HEK293 (cell line): ENCODE data around the gene IGFL3.

Experiments
- CTCF ChIA-PET: fragments of 350-600 bp; formaldehyde crosslinking; extraction: SDS; loops from one replicate; lab custom pipeline; 2021; ENCODE audit warnings: antibody characterized with exemption; lab: Yijun Ruan, JAX
- POLR2A ChIA-PET: fragments of 300-600 bp; formaldehyde crosslinking; extraction: SDS; loops from one replicate; lab custom pipeline; 2020; ENCODE audit warnings: antibody characterized with exemption, inconsistent platforms; lab: Yijun Ruan, JAX
- H3K27ac ChIP-seq: fragments of 200-500 bp; sonication (Bioruptor generic); 2 replicates; pipeline ENCODE4 v1.5.1; 2014; ENCODE audit warnings: low read depth, low read length, control low read depth, inconsistent platforms; ENCODE audit errors: extremely low read depth
- H3K36me3 ChIP-seq, 2 experiments: fragments of 200-500 bp in 1 of 2; sonication (Bioruptor generic) in 1 of 2; 1 replicate in 1 of 2; 2 replicates in 1 of 2; pipeline ENCODE4 v1.5.1; 2014 to 2017; ENCODE audit warnings: inconsistent platforms in 2 of 2, low read length in 2 of 2; ENCODE audit not compliant: control insufficient read depth in 2 of 2, insufficient read depth in 1 of 2
- H3K4me1 ChIP-seq: fragments of 200-500 bp; sonication (Bioruptor generic); 2 replicates; pipeline ENCODE4 v1.5.1; 2014; ENCODE audit warnings: mild to moderate bottlenecking, low read length, inconsistent platforms; ENCODE audit not compliant: control insufficient read depth, insufficient read depth
- H3K4me3 ChIP-seq: 2 replicates; pipeline ENCODE4 v1.5.1; 2011; ENCODE audit warnings: low read depth, mild to moderate bottlenecking, control low read depth, low read length, moderate library complexity
- H3K9me3 ChIP-seq: fragments of 200-500 bp; sonication (Bioruptor generic); 2 replicates; pipeline ENCODE4 v1.5.1; 2014; ENCODE audit warnings: low read depth, low read length, inconsistent platforms; ENCODE audit not compliant: control insufficient read depth, insufficient read depth
- SETDB1 ChIP-seq: IDR thresholded peaks from one replicate; pipeline ENCODE4 v1.6.1; 2017; ENCODE audit warnings: mild to moderate bottlenecking, low read length, moderate library complexity, mixed read lengths; ENCODE audit not compliant: insufficient read length
- YY1 ChIP-seq: fragments of 450-650 bp; formaldehyde crosslinking; IDR thresholded peaks from 2 replicates; pipeline ENCODE4 v1.5.1; 2018; ENCODE audit warnings: missing biosample characterization, missing genetic modification characterization
- YY2 ChIP-seq: fragments of 450-650 bp; formaldehyde crosslinking; IDR thresholded peaks from 2 replicates; pipeline ENCODE4 v1.5.1; 2016; ENCODE audit warnings: missing biosample characterization, missing genetic modification characterization
- ZBTB48 ChIP-seq: fragments of 450-650 bp; formaldehyde crosslinking; IDR thresholded peaks from 2 replicates; pipeline ENCODE4 v1.5.1; 2016; ENCODE audit warnings: missing biosample characterization, missing genetic modification characterization
- ZFP3 ChIP-seq: fragments of 450-650 bp; formaldehyde crosslinking; IDR thresholded peaks from 2 replicates; pipeline ENCODE4 v1.5.1; 2016; ENCODE audit warnings: low read depth, missing biosample characterization, missing genetic modification characterization
- ZFP69B ChIP-seq: fragments of 450-650 bp; formaldehyde crosslinking; IDR thresholded peaks from 2 replicates; pipeline ENCODE4 v1.5.1; 2016; ENCODE audit warnings: missing biosample characterization, missing genetic modification characterization
- ZNF311 ChIP-seq: fragments of 450-650 bp; formaldehyde crosslinking; IDR thresholded peaks from 2 replicates; pipeline ENCODE4 v1.5.1; 2017; ENCODE audit warnings: missing biosample characterization, missing genetic modification characterization, borderline replicate concordance
- ZNF521 ChIP-seq: fragments of 450-650 bp; formaldehyde crosslinking; IDR thresholded peaks from 2 replicates; pipeline ENCODE4 v1.5.1; 2017; ENCODE audit warnings: missing biosample characterization, mild to moderate bottlenecking, missing genetic modification characterization
- ZNF530 ChIP-seq: fragments of 450-650 bp; formaldehyde crosslinking; IDR thresholded peaks from 2 replicates; pipeline ENCODE4 v1.5.1; 2016; ENCODE audit warnings: low read depth, missing biosample characterization, missing genetic modification characterization
- ZNF837 ChIP-seq: fragments of 450-650 bp; formaldehyde crosslinking; IDR thresholded peaks from 2 replicates; pipeline ENCODE4 v1.5.1; 2016; ENCODE audit warnings: missing biosample characterization, missing genetic modification characterization
- ZSCAN18 ChIP-seq: fragments of 450-650 bp; formaldehyde crosslinking; IDR thresholded peaks from 2 replicates; pipeline ENCODE4 v1.5.1; 2016; ENCODE audit warnings: missing biosample characterization, missing genetic modification characterization
- ZSCAN4 ChIP-seq: fragments of 450-650 bp; formaldehyde crosslinking; IDR thresholded peaks from 2 replicates; pipeline ENCODE4 v1.5.1; 2017; ENCODE audit warnings: missing biosample characterization, missing genetic modification characterization
- TF ChIP-seq, protein P1 (sequence below): fragments of 450-650 bp; formaldehyde crosslinking; IDR thresholded peaks from 2 replicates; pipeline ENCODE4 v1.5.1; 2016; ENCODE audit warnings: missing biosample characterization, missing genetic modification characterization
- TF ChIP-seq, protein P2 (sequence below): fragments of 450-650 bp; formaldehyde crosslinking; IDR thresholded peaks from 2 replicates; pipeline ENCODE4 v1.5.1; 2016; ENCODE audit warnings: missing biosample characterization, missing genetic modification characterization
- TF ChIP-seq, protein P3 (sequence below): fragments of 450-650 bp; formaldehyde crosslinking; IDR thresholded peaks from 2 replicates; pipeline ENCODE4 v1.5.1; 2017; ENCODE audit warnings: missing biosample characterization, missing genetic modification characterization

The IGFL3 gene

DNA sequence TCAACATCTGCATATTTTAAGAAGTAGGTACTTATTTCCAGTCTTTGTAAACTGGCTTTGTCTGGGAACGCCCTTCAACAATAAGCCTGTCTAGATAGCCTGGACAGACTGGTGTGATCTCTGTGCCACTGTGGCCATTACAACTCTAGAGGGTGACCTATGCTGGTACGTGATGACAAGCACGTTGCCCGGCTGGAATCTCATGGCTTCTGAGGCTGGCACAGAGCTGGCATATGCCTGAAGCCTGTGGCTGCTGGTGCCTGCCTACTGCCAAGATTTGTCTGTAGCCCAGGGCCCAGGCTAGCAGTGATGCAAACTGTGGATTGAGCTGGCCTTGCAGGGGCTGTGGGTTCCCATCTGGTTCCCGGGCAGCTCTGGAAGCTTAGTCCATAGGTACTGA, 34.0 kb downstream of the IGFL3 start:
- ChIA-PET POLR2A (no interaction called here), CTCF (interaction anchor here (0.6 to 2.9 kb wide), 9 partner anchors 8 to 284 kb away, joined by 3 to 20 read pairs (median 3); no protein-coding TSS in a partner anchor)
- Histone ChIP-seq H3K36me3 (no peaks in the 10 kb centered on the region), H3K4me1 (0 out of 2 replicates have a peak, but pooled peaks cover 2% of the 10 kb centered on the region), H3K27ac (no peak overlapping the region), H3K4me3 (no peak overlapping the region), H3K9me3 (no peaks in the 10 kb centered on the region)
- TF ChIP-seq ZSCAN18 (no peak), ZNF311 (tag by site-specific recombination) (no peak), SETDB1 (no peak), ZNF521 (no peak)
- TF ChIP-seq, protein P1, sequence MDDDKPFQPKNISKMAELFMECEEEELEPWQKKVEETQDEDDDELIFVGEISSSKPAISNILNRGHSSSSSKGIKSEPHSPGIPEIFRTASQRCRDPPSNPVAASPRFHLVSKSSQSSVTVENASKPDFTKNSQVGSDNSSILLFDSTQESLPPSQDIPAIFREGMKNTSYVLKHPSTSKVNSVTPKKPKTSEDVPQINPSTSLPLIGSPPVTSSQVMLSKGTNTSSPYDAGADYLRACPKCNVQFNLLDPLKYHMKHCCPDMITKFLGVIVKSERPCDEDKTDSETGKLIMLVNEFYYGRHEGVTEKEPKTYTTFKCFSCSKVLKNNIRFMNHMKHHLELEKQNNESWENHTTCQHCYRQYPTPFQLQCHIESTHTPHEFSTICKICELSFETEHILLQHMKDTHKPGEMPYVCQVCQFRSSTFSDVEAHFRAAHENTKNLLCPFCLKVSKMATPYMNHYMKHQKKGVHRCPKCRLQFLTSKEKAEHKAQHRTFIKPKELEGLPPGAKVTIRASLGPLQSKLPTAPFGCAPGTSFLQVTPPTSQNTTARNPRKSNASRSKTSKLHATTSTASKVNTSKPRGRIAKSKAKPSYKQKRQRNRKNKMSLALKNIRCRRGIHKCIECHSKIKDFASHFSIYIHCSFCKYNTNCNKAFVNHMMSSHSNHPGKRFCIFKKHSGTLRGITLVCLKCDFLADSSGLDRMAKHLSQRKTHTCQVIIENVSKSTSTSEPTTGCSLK (tag by site-specific recombination): no peak
- TF ChIP-seq, protein P2, sequence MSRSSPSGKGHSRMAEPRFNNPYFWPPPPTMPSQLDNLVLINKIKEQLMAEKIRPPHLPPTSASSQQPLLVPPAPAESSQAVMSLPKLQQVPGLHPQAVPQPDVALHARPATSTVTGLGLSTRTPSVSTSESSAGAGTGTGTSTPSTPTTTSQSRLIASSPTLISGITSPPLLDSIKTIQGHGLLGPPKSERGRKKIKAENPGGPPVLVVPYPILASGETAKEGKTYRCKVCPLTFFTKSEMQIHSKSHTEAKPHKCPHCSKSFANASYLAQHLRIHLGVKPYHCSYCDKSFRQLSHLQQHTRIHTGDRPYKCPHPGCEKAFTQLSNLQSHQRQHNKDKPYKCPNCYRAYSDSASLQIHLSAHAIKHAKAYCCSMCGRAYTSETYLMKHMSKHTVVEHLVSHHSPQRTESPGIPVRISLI: no peak

DNA sequence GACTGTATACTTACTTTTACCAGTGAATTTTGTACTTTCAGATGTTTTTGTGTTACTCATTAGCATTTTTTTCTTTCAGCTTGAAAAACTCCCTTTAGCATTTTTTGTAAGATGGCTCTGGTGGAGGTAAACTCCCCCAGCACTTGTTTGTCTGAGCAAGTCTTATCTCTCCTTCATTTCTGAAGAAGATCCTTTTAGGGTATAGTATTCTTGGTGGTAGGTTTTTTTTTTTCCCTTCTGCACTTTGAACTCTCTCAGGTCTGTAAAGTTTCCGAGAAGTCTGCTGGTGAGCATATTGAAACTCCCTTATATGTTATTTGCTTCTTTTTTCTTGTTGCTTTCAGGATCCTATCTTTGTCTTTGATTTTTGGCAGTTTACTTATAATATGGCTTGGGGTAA, 35.1 kb downstream of the IGFL3 start:
- CTCF ChIA-PET: interaction anchor here (1.3 to 2.9 kb wide), 5 partner anchors 11 to 175 kb away, joined by 4 to 20 read pairs (median 6); no protein-coding TSS in a partner anchor
- Histone ChIP-seq H3K9me3 (no peaks in the 10 kb centered on the region), H3K4me1 (0 out of 2 replicates have a peak, but pooled peaks cover 2% of the 10 kb centered on the region), H3K36me3 (no peaks in the 10 kb centered on the region), H3K27ac (no peak overlapping the region), H3K4me3 (no peak overlapping the region)
- POLR2A ChIA-PET: no interaction called here
- TF ChIP-seq YY2 (tag by site-specific recombination) (no peak), SETDB1 (peak; percentile 91), ZSCAN4 (tag by site-specific recombination) (no peak), ZNF837 (no peak), ZFP3 (tag by site-specific recombination) (no peak)

DNA sequence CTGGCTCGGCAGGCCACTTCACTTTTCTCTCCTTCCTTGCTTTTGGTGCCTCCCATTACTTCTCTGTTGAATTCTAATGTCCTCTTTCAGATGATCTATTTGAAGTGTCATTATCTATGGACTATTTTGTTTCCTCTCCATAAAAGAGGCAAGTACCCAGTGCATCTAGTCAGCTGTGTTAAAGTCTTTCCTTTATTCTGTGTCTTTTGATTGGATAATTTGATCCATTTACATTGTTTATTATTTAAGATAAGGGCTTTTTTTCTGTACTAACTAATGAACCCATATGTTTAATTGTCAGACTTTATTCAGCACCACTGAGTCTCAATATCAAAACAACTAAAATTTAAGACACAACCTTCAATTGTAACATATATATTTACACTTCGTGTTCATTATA, 36.4 kb downstream of the IGFL3 start:
- CTCF ChIA-PET: interaction anchor here (0.7 to 2.9 kb wide), 10 partner anchors 9 to 176 kb away, joined by 3 to 20 read pairs (median 4); no protein-coding TSS in a partner anchor
- TF ChIP-seq, protein P3, sequence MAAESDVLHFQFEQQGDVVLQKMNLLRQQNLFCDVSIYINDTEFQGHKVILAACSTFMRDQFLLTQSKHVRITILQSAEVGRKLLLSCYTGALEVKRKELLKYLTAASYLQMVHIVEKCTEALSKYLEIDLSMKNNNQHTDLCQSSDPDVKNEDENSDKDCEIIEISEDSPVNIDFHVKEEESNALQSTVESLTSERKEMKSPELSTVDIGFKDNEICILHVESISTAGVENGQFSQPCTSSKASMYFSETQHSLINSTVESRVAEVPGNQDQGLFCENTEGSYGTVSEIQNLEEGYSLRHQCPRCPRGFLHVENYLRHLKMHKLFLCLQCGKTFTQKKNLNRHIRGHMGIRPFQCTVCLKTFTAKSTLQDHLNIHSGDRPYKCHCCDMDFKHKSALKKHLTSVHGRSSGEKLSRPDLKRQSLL (tag by site-specific recombination): no peak
- TF ChIP-seq ZFP69B (tag by site-specific recombination): no peak
- no peak for TF ChIP-seq YY1 (tag by site-specific recombination)
- TF ChIP-seq ZNF530 (tag by site-specific recombination): no peak
- no peak for TF ChIP-seq ZBTB48 (tag by site-specific recombination)
- no peaks in the 10 kb centered on the region for H3K36me3 ChIP-seq
- 0 out of 2 replicates have a peak, but pooled peaks cover 2% of the 10 kb centered on the region for H3K4me1 ChIP-seq
- H3K9me3 ChIP-seq: no peaks in the 10 kb centered on the region
- H3K4me3 ChIP-seq: no peak overlapping the region
- no peak overlapping the region for H3K27ac ChIP-seq
- POLR2A ChIA-PET: no interaction called here
